Fibroblast of pulmonary artery (primary cell): Measurements from ENCODE around the gene CBL.

Source experiments
- DNase-seq: peaks from one replicate; pipeline ENCODE4 v3.0.0-alpha.2; 2010; ENCODE audit warnings: low read depth
- H3K4me3 ChIP-seq: replicated peaks from 2 replicates; pipeline ENCODE4 v1.5.1; 2011; ENCODE audit warnings: low read depth, mild to moderate bottlenecking, control low read depth, low read length, moderate library complexity
- CTCF ChIP-seq: IDR thresholded peaks from 2 replicates; pipeline ENCODE4 v1.5.1; 2011; ENCODE audit warnings: mild to moderate bottlenecking, control low read depth, low read length, inconsistent platforms; ENCODE audit errors: missing control alignments

CBL gene

GRCh38 chr11:119338318-119338890 lies 132.3 kb downstream of the CBL start:
- DNase-seq, result peak; percentile 78
- TF ChIP-seq CTCF, result peak; percentile 84

GRCh38 chr11:119338965-119339588 lies 132.9 kb downstream of the CBL start:
- peak overlapping the region; percentile 67 for H3K4me3 ChIP-seq
- DNase-seq, result no peak
- no peak for TF ChIP-seq CTCF

More at GRCh38 chr11:119338318-119338890, 132.3 kb downstream of the CBL start:
- peak overlapping the region; percentile 67 for H3K4me3 ChIP-seq

GRCh38 chr11:119339589-119340334 lies 133.6 kb downstream of the CBL start:
- H3K4me3 ChIP-seq, result peak overlapping the region; percentile 67
- TF ChIP-seq CTCF, result peak; percentile 54
- peak; percentile 64 for DNase-seq

- H3K4me3 ChIP-seq, result peak within 1 kb of the TSS; percentile 67
- DNase-seq, result peak; percentile 89
- TF ChIP-seq CTCF, result no peak
Measured at GRCh38 chr11:119340335-119341221, 134.4 kb downstream of the CBL start, which contains the start of gene C1QTNF5. C1QTNF5 (minus strand) TSS chr11:119340883; CDS start chr11:119340397, 486 bp downstream.

- no peak for TF ChIP-seq CTCF
Measured at GRCh38 chr11:119341222-119342022, 135.3 kb downstream of the CBL start.

GRCh38 chr11:119342023-119342300 lies 135.8 kb downstream of the CBL start:
- no peak overlapping the region for H3K4me3 ChIP-seq
- no peak for TF ChIP-seq CTCF
- no peak for DNase-seq

More at GRCh38 chr11:119341222-119342022, 135.3 kb downstream of the CBL start:
- DNase-seq, result no peak
- peak overlapping the region; percentile 67 for H3K4me3 ChIP-seq
